IMR-90 (cell line): Measurements from ENCODE around the gene CD209.

ENCODE experiments used
- BHLHE40 ChIP-seq: fragments of 150-350 bp; IDR thresholded peaks from 2 replicates; pipeline ENCODE4 v1.6.1; 2016; ENCODE audit warnings: mild to moderate bottlenecking, low read depth, low read length
- CEBPB ChIP-seq: IDR thresholded peaks from 2 replicates; pipeline ENCODE4 v1.6.1; 2012; ENCODE audit warnings: low read depth, low read length, improper control_type of control experiment
- CTCF ChIP-seq: conservative IDR thresholded peaks from 2 replicates; pipeline ENCODE4 v1.5.1; 2012; ENCODE audit warnings: mild to moderate bottlenecking, low read depth, low read length, improper control_type of control experiment
- FOS ChIP-seq: fragments of 150-350 bp; IDR thresholded peaks from 2 replicates; pipeline ENCODE4 v1.6.1; 2016; ENCODE audit warnings: low read depth, low read length
- MAFK ChIP-seq: IDR thresholded peaks from 2 replicates; pipeline ENCODE4 v1.6.1; 2012; ENCODE audit warnings: low read depth, low read length, improper control_type of control experiment
- MAZ ChIP-seq: IDR thresholded peaks from 2 replicates; pipeline ENCODE4 v1.6.1; 2012; ENCODE audit warnings: low read depth, mild to moderate bottlenecking, low read length, improper control_type of control experiment, moderate library complexity, borderline replicate concordance
- MXI1 ChIP-seq: IDR thresholded peaks from 2 replicates; pipeline ENCODE4 v1.6.1; 2012; ENCODE audit warnings: low read depth, mild to moderate bottlenecking, low read length, moderate library complexity, borderline replicate concordance
- POLR2A ChIP-seq: IDR thresholded peaks from 2 replicates; pipeline ENCODE4 v1.6.1; 2012; ENCODE audit warnings: mild to moderate bottlenecking, low read depth, low read length
- RAD21 ChIP-seq: IDR thresholded peaks from 2 replicates; pipeline ENCODE4 v1.6.1; 2012; ENCODE audit warnings: low read length, improper control_type of control experiment
- RCOR1 ChIP-seq: IDR thresholded peaks from 2 replicates; pipeline ENCODE4 v1.6.1; 2012; ENCODE audit warnings: mild to moderate bottlenecking, low read length, improper control_type of control experiment; ENCODE audit not compliant: insufficient replicate concordance
- RFX5 ChIP-seq: IDR thresholded peaks from 2 replicates; pipeline ENCODE4 v1.8.0; 2012; ENCODE audit warnings: low read depth, mild to moderate bottlenecking, low read length, moderate library complexity
- SMC3 ChIP-seq: fragments of 150-350 bp; IDR thresholded peaks from 2 replicates; pipeline ENCODE4 v1.6.1; 2016; ENCODE audit warnings: low read depth, mild to moderate bottlenecking, antibody characterized with exemption, low read length, moderate library complexity
- USF2 ChIP-seq: fragments of 150-350 bp; IDR thresholded peaks from 2 replicates; pipeline ENCODE4 v1.6.1; 2017; ENCODE audit warnings: mild to moderate bottlenecking, antibody characterized with exemption, low read length, low read depth

GRCh38 chr19:7759156-7759555, 11.8 kb upstream of the CD209 start:
- TF ChIP-seq CEBPB (no peak), CTCF (no peak), SMC3 (no peak), RFX5 (no peak), POLR2A (no peak), MXI1 (no peak), RCOR1 (no peak), USF2 (no peak), MAFK (no peak), BHLHE40 (no peak), RAD21 (no peak), MAZ (no peak), FOS (no peak)
